HG03135 (cell line): ENCODE results near the gene SCEL.
"Not testable (repeated sequence)": the region's sequence is repeated elsewhere in the genome, so short reads cannot be mapped to it uniquely, and the experiment has no call there.

Experiments used
- ATAC-seq: cut with Tn5 transposase; IDR thresholded peaks from one replicate; pipeline ENCODE4 v1.9.1; 2021; ENCODE audit warnings: mild to moderate bottlenecking, moderate library complexity; ENCODE audit not compliant: unreplicated experiment

SCEL gene, protein sequence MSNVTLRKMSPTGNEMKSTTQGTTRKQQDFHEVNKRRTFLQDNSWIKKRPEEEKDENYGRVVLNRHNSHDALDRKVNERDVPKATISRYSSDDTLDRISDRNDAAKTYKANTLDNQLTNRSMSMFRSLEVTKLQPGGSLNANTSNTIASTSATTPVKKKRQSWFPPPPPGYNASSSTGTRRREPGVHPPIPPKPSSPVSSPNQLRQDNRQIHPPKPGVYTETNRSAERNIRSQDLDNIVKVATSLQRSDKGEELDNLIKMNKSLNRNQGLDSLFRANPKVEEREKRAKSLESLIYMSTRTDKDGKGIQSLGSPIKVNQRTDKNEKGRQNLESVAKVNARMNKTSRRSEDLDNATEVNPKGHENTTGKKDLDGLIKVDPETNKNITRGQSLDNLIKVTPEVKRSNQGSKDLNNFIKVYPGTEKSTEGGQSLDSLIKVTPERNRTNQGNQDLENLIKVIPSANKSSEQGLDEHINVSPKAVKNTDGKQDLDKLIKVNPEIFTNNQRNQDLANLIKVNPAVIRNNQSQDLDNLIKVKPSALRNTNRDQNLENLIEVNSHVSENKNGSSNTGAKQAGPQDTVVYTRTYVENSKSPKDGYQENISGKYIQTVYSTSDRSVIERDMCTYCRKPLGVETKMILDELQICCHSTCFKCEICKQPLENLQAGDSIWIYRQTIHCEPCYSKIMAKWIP

DNA sequence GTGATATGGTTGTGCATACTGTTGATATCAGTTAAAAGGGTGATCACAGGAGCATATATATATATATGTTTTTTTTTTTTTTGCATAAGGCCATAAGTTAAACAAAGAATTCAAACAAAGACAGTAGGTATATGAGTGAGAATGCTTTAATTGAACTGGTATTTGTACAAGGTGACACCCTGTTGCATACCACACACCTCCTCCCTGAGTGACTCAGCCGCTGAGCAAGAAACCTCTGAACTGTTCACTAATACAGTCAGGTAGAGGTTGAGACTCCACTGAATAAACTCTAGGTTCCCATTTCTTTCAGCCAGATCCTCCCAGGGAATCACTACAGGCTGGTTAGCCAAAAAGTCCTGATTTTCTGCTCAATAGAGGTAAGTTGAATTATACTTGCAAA is at the start of gene SCEL:
SCEL (plus strand) TSS at position 259 of the 400 bp plus-strand sequence. CDS start 20,170 bp downstream, outside the sequence.
- ATAC-seq, result no peak

DNA sequence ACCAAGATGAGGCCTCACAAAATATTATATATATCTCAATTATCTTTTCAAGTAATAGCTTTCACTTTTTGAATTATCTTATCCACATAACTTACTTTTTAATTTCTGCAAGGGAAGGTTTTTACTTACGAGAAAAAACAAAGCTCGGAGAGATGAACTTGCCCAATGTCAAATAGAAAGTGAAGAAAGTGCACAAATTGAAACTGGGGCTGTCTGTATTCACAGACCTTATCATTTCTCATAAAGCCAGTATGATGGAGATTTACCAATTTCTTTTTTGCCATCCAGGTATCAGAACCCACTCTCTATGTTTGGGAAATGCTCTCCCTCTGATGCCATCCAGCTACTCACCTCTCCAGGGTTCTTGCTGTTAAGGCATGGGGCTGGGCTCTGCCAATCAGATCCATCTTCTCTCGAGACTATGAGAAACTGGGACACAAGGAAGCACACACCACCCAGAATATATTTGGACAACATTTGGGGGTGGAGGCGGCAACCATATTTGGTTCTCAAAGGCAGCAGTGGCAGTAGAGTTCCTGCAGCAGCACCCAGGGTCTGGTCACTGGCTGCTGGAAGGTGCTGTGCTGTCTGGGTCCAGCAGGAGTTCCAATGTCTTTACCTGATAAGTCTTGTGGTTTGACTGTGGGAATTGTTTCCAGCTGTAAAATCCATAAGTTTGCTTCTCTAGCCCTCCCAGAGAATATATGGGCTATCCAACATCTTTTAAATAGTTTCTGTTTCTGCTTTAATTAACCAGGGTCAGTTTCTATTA is 45.8 kb upstream of the SCEL start:
- no peak for ATAC-seq

DNA sequence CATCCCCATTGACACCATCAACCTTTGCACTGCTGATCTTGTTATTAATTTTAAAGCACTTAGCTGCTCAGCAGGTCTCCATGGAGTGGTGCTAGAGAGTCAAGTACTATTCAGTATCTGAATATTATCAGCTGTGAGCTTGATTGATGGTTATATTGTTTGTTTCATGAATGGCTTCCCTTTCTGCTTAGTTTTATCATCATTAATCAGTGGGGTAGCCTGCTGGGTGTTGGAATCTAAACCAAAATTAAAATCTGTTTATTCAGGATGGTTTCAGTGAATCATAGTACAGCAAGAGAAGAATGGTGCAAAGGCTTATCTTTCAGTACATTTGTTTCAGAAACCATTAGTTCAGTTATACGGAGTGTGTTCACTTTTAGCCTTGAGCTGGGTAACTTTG is 42.5 kb upstream of the SCEL start:
- peak; percentile 70 for ATAC-seq

DNA sequence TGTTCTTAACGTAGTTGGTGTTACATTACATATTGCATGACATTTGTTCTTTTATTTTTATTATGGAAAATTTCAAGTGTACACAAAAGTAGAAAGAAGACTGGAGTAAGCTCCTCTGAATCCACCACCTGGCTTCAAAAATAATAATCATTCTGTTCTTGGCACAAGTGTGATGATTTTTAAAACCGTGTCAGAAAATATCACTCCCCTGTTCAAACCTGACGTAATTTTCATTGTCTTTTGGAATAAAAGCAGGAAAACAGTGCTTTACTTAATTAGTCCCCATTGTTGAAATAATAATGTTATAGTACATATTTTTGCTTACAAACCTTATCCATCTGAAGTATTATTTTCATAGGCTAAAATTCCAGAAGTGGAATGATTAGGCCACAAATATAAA is 41.3 kb upstream of the SCEL start:
- no peak for ATAC-seq

DNA sequence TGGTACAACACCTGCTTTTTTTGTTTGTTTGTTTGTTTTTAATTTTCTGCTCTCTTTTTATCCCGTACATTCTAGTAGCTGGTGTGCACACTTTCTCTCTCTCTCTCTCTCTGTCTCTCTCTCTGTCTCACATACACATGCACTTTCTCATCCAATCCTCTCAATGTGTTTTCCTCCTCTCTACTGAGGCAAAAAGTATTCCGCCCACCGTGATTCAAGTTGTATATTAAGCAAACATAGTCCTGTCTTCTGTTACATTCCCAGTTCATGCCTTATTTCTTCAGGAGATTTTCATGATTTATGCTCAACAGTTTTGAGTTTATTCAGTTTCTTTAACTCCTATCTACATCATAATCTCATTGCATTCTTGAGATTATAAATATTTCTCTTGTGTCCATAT is 38.2 kb upstream of the SCEL start:
- no peak for ATAC-seq

DNA sequence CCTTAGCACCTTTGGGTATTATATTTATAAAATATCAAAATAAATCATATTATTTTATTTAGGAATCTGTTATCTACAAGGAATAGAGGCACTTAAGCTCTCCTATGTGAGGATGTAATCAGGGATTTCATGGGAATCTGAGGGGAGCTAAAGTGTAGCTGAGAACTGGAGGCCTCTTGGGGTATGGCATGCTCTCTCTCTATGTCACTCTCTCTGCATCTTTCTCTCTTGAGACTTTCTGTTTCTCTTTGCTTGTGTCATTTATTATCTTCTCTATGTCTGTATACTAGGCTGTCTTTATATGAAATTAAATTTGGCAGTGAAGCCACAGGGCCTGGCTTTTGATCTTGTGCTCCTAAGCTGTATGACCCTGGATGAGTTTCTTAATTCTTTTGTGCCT is 37.7 kb upstream of the SCEL start:
- no peak for ATAC-seq

DNA sequence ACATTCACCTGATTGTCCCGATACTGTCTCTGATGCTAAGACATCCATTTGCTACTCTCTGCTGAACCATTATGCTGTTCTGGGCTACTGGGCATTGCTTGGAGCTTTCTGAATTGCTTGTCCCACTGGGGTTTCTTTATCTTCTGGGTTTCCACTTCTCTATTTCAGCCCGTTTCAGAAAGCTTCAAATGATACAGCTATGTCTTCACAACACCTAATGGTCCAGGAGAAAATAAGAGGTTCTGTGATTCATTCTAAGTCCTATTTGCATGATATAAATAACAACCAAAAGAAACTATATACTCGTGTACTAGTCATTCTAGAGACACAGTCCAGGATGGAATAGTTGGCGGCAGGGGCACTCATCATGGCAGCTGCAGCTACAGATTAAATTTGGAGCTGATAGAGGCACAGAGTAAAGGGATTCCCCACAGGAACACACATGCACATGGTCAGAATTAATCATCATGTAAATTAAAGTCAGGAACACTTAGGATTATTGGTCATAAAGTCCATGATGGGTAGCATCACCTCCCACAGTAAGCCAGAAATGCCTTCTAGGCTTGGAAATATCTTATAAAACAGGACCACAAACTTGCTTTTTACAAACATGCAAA is 33.3 kb upstream of the SCEL start:
- peak; percentile 84 for ATAC-seq

DNA sequence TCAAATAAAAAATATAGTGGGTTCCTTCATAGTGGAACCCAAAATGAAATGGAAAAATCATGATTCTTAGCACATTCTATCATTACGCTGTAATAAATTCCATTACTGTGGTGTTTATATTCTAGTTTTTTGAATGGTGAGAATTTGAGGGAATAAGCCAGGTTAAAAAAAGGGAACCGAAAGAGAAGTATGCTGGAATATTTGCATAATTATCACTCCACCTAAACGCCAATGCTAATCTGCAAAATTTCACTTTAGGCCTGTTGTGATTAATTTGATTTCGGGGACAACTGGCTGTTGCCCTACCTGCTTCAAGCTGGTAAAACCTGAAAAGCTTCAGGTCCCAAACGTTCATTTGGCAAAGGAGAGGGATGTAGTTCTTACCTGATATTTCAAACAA is 32.1 kb upstream of the SCEL start:
- no peak for ATAC-seq

DNA sequence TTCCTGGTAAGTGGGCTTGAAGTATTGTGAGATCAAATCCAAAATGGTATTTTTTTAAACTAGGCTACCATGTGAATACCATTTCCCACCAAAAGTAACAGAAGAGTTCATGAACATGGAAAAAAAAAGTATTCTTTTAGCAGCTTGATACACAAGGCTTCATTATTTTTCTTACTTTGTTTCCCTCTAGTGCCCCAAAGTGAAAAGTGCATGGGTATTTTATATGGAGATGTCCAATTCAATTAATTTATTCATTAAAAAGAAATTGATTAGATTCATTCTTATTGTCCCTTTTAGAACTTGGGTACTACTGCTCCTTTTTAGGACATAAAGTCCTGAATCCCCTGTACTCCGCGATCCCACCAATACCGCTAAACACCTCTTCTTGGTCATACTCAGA is 28.6 kb upstream of the SCEL start:
- ATAC-seq, result no peak

DNA sequence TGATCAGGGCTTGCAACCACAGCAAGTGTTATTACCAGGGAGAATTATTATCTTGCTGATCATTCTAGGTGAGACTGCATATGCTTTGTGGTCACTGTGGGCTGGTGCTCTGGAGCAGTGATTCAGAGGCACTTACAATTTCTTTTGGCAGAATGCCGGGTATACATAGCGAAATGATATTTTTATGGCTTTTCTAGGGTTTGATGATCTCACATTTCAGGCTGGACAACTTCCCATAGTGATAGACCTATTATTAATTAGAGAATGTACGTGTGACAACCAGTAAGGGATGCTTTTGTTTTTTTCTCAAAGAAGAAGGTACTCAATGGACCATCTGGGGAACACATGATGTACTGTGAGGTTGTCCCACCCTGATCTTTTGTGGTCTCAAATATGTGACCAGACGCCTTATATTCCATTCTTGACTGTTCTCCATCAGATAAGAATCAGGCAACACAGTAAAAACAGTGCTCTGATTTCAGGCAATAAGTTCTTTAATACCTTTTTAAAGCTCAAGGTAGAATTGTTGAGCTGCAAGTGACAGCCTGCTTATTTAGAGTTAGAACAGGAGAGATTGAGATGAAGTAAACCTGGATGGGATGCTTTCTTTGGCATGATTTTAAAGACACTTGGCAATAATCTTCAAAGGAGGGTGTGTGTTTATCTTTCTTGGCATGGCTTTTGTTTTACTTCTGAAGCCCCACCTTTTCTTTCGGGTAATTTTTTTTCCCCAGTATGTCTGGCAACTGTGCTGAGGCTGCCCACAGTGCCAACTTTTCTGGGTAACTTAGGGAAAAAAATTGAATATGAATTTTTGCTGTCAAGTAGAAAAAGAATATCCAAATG is 27.4 kb upstream of the SCEL start:
- ATAC-seq, result no peak

DNA sequence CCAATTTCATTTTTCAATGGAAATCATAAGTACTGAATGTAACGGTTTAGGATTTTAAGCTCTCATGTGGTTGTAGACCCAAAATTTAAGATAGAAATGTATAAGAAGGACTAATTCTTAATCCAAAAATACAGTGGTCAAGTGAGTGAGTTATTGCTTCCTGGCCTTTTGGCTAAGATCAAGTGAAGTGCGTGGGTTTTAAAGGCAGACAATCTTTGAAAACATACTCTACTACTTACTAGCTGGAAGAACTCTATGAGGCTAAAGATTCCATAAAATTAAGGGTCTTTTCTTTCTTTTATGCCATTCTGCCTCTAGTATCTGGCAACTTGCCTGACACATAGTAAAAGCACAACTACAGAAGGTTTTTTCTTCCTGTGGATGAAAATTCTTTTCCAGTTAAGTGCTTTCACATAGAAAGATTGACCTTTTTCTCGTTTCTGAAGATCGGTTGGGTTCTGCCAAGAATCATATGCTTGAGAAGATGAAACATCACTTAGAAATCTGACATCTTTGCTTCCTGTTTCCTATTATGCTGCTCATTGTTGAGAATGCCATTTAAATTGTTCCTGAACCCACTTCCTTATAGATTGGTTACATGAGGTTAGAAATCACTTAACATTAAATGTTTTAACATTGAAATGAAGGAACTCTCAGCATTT is 26.4 kb upstream of the SCEL start:
- ATAC-seq, result no peak

DNA sequence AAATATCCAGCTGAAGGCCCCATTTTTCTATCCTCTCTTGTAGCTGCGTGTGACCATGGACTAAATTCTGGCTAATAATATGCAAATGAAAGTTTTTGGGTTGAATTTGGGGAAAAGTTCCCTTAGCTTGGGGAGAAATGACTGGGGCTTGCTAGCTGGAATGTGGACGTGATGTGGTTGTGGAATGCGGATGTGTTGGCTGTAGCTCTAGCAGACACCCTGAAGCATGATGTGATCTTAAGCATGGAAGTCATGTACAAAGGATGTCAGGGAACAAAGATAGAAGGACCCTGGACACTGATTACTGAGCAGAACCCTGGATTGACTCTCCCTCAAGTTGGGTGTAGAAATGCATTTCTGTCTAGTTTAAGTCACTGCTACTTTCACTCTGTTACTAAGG is 25.4 kb upstream of the SCEL start:
- no peak for ATAC-seq

DNA sequence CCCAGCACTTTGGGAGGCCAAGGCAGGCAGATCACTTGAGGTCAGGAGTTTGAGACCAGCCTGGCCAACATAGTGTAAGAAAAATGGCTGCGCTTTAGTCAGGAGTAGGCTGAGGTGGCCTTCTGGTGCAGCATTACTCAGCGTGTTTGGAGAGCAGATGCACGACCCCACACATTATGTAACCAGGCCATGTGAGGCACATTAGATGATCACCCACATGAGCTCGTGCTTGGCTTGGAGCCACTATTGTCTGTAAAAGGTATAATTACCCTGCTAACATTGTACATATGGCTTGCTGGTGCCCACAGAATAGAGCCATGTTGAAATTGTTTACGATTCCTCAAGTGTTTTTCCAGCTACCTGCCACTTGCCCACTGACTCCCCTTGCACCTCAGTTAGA is 24.0 kb upstream of the SCEL start:
- ATAC-seq, result no peak

DNA sequence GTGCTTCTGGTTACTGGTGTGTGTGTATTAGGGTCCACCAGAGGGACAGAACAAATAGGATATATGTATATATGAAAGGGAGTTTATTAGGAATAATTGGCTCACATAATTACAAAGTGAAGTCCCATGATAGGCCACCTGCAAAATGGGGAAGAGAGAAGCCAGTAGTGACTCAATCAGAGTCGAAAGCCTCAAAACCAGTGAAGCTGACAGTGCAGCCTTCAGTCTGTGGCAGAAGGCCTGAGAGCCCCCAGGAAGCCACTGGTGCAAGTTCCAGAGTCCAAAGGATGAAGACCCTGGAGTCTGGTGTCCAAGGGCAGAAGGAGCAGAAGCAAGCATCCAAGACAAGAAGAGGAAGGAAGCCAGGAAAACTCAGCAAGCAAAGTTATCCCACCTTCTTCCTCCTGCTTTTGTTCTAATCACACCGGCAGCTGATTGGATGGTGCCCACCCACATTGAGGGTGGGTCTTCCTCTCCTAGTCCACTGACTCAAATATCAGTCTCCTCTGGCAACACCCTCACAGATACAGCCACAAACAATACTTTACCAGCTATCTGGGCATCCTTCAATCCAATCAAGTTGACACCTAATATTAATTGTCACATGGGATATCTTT is 21.7 kb upstream of the SCEL start:
- ATAC-seq, result peak; percentile 70

DNA sequence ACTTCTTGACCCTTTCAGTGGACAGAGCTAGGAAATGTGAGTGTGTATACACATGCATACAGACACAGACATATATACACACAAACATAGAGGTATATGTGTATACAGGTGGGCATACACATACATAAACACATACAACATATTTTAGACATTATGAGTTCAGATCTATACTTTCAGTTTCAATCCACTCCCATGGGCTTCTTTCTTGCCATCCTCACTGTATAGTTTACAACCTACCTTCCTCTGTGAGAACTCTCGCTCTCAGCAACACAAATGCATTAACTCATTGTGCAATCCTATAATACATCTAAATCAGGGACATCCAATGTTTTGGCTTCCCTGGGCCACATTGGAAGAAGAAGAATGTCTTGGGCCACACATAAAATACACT is 21.2 kb upstream of the SCEL start:
- ATAC-seq, result peak; percentile 81

DNA sequence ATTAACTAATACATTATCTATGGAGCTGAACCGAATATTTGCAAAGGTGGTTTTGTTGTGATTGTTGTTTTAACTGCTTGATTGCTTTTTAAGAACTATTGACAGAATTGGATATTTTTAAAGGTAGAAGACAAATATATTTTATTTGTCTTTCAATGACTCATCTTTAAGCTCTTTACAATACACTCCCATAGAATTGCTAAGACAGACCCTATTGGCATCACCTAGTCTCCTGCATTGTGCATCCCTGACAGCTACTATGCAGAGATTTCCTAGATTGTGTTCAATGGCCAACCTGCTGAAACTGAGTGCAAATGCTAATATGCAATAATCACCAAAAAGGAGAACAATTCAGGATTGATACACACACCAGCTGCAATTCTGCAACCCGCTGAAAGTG is 19.7 kb upstream of the SCEL start:
- ATAC-seq, result no peak

DNA sequence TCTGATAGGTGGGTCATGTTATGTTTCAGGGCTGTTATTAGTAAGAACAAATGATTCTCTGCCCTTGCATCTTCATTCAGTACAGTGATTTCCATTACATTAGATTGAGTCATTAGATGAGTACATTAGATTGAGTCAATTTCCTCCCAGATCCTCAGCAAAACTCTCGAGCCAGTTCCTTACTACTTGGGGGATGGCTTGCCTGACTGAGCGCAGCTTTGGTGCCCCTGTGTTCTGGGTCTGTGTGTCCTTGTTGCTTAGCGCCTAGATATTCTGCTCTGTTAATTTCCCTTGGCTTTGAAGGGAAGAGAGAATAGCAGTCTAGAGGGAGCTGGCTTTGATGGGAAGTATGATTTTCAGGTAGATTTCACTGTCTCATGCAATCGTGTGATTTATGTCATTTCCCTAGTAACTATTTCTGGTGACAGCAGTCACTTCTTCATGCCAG is 19.1 kb upstream of the SCEL start:
- peak; percentile 31 for ATAC-seq

DNA sequence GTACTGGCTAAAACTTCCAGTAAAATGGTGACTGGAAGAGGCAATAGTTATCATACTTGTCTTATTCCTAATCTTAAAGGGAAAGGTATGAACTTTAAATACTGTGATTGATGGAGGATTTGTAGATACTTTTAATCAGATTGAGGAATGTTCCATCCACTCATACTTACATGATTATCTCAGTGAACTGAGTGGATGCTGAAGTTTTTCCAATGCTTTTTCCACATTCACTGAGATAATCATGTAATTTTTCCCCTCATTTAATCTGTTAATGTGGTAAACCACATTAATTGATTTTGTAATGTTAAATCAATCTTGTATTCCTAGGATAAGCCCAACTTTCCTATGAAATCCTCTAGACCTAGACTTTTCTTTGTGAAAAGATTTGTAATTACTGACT is 17.2 kb upstream of the SCEL start:
- no peak for ATAC-seq

DNA sequence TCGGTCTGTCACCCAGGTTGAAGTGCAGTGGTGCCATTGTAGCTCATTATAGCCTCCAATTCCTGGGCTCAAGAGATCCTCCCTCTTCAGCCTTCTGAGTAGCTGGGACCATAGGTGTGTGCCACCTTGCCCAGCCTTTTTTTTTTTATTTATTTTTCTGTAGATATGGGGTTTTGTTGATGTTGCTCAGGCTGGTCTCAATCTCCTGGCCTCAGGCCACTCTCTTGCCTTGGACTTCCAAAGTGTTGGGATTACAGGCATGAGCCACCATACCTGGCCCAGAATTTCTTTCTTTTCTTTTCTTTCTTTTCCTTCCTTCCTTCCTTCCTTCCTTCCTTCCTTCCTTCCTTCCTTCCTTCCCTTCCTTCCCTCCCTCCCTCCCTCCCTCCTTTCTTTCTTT is 16.1 kb upstream of the SCEL start:
- not testable (repeated sequence) for ATAC-seq
